C4-2B (cell line): ENCODE data around the gene KCNH6.

Experiments
- ZFX ChIP-seq: fragments of 450-650 bp; IDR thresholded peaks from 2 replicates; pipeline ENCODE4 v1.6.1; 2017
- TF ChIP-seq, protein P1 (sequence below): fragments of 450-650 bp; conservative IDR thresholded peaks from 2 replicates; pipeline ENCODE4 v1.5.1; 2017; ENCODE audit warnings: mild to moderate bottlenecking

DNA sequence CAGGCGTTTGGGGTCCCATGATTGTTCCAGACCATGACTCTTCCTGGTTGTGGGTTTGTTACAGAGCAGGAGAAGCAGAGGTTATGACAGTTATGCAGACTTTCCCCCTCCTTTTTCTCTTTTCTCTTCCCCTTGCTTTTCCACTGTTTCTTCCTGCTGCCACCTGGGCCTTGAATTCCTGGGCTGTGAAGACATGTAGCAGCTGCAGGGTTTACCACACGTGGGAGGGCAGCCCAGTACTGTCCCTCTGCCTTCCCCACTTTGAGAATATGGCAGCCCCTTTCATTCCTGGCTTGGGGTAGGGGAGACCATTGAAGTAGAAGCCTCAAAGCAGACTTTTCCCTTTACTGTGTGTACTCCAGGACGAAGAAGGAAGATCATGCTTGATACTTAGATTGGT is 69.6 kb downstream of the KCNH6 start:
- TF ChIP-seq, protein P1, sequence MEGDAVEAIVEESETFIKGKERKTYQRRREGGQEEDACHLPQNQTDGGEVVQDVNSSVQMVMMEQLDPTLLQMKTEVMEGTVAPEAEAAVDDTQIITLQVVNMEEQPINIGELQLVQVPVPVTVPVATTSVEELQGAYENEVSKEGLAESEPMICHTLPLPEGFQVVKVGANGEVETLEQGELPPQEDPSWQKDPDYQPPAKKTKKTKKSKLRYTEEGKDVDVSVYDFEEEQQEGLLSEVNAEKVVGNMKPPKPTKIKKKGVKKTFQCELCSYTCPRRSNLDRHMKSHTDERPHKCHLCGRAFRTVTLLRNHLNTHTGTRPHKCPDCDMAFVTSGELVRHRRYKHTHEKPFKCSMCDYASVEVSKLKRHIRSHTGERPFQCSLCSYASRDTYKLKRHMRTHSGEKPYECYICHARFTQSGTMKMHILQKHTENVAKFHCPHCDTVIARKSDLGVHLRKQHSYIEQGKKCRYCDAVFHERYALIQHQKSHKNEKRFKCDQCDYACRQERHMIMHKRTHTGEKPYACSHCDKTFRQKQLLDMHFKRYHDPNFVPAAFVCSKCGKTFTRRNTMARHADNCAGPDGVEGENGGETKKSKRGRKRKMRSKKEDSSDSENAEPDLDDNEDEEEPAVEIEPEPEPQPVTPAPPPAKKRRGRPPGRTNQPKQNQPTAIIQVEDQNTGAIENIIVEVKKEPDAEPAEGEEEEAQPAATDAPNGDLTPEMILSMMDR, result no peak
- no peak for TF ChIP-seq ZFX
